HFFc6 (cell line): ENCODE results near the gene SLCO3A1. TPM values are rescaled to one million over a fixed set of nuclear protein-coding genes. Genes with fewer than 3 reads are reported as not detected.
"Not testable (repeated sequence)": the region's sequence is repeated elsewhere in the genome, so short reads cannot be mapped to it uniquely, and the experiment has no call there.

Source experiments
- DNase-seq: peaks from one replicate; pipeline ENCODE4 v3.0.0-alpha.2; 2018
- H3K27ac Mint-ChIP-seq: 2 replicates; pipeline ENCODE4 v1.8.0; 2020; ENCODE audit warnings: mild to moderate bottlenecking, mixed read lengths
- H3K27me3 Mint-ChIP-seq: 2 replicates; pipeline ENCODE4 v1.8.0; 2021; ENCODE audit warnings: mild to moderate bottlenecking, moderate library complexity, mixed read lengths; ENCODE audit not compliant: insufficient read depth
- H3K36me3 Mint-ChIP-seq: 2 replicates; pipeline ENCODE4 v1.8.0; 2021; ENCODE audit warnings: low read depth, mixed read lengths
- H3K4me1 Mint-ChIP-seq: 2 replicates; pipeline ENCODE4 v1.8.0; 2020; ENCODE audit warnings: low read depth, mixed read lengths
- H3K4me3 Mint-ChIP-seq: 2 replicates; pipeline ENCODE4 v1.8.0; 2020; ENCODE audit warnings: mild to moderate bottlenecking, moderate library complexity, mixed read lengths
- H3K9me3 Mint-ChIP-seq: 2 replicates; pipeline ENCODE4 v1.8.0; 2020; ENCODE audit warnings: mild to moderate bottlenecking, mixed read lengths
- CTCF ChIP-seq: fragments of 200-600 bp; sonication (generic); IDR thresholded peaks from 2 replicates; pipeline ENCODE4 v1.5.0; 2021; ENCODE audit warnings: antibody characterized with exemption, mild to moderate bottlenecking
- total RNA-seq, 6 experiments: library from RNA; stranded (reverse); fragmentation: NEBNext Ultra II Directional; extraction: Animal tissue kit (Norgen Biotek cat#: 25700); gene quantifications; 2 replicates in 1 of 6; 3 replicates in 5 of 6; pipeline ENCODE4 v1.2.3, GENCODE V29; 2021

Gene SLCO3A1
- total RNA-seq, 6 experiments from 2014 or later: 5.7 to 19.4 (median 14.4) TPM

- no peak for TF ChIP-seq CTCF
- H3K27me3 Mint-ChIP-seq: peaks cover 3% of the 10 kb centered on the region
- H3K36me3 Mint-ChIP-seq: no peaks in the 10 kb centered on the region
- no peaks in the 10 kb centered on the region for H3K4me1 Mint-ChIP-seq
- H3K27ac Mint-ChIP-seq: no peak overlapping the region
- H3K9me3 Mint-ChIP-seq: peaks cover 34% of the 10 kb centered on the region
- no peak overlapping the region for H3K4me3 Mint-ChIP-seq
- no peak for DNase-seq
These were observed 347.4 kb downstream of the SLCO3A1 start for GRCh38 chr15:92200891-92201290.

- H3K27me3 Mint-ChIP-seq: peaks cover 2% of the 10 kb centered on the region
- no peak overlapping the region for H3K27ac Mint-ChIP-seq
- no peak for DNase-seq
- no peak overlapping the region for H3K4me3 Mint-ChIP-seq
- H3K36me3 Mint-ChIP-seq: no peaks in the 10 kb centered on the region
- TF ChIP-seq CTCF: no peak
- H3K4me1 Mint-ChIP-seq: no peaks in the 10 kb centered on the region
- H3K9me3 Mint-ChIP-seq: peaks cover 64% of the 10 kb centered on the region
These were observed 351.8 kb downstream of the SLCO3A1 start for GRCh38 chr15:92205255-92205739.

- peaks cover 51% of the 10 kb centered on the region for H3K9me3 Mint-ChIP-seq
- not testable (repeated sequence) for H3K36me3 Mint-ChIP-seq, H3K27ac Mint-ChIP-seq, H3K4me1 Mint-ChIP-seq, DNase-seq, H3K27me3 Mint-ChIP-seq, H3K4me3 Mint-ChIP-seq
These were observed 354.1 kb downstream of the SLCO3A1 start for GRCh38 chr15:92207601-92208000.
